GM18499 (cell line): ENCODE data around the gene ZSCAN9.

Experiments
- ATAC-seq: cut with Tn5 transposase; IDR thresholded peaks from one replicate; pipeline ENCODE4 v1.9.1; 2021; ENCODE audit warnings: moderate number of reproducible peaks; ENCODE audit not compliant: insufficient read depth, unreplicated experiment

The ZSCAN9 gene

DNA sequence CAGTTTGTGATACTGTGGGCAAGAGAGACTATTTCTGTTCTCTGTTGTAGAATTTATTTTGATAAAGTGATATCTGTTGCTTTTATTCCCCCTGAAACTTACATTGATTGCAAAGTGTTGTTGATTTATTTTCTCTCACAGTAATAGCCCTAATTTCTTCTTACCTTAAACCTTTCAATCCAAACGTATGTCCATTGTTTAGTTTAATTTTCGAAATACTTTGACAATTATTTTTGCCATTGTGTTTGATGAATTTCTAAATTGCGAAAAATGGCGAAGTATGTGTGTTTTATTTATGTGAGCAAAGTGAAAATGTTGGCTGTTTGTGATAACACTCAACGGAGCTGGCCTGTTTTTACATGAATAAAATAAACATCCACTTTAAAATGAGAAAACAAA, 41.5 kb downstream of the ZSCAN9 start:
- no peak for ATAC-seq

DNA sequence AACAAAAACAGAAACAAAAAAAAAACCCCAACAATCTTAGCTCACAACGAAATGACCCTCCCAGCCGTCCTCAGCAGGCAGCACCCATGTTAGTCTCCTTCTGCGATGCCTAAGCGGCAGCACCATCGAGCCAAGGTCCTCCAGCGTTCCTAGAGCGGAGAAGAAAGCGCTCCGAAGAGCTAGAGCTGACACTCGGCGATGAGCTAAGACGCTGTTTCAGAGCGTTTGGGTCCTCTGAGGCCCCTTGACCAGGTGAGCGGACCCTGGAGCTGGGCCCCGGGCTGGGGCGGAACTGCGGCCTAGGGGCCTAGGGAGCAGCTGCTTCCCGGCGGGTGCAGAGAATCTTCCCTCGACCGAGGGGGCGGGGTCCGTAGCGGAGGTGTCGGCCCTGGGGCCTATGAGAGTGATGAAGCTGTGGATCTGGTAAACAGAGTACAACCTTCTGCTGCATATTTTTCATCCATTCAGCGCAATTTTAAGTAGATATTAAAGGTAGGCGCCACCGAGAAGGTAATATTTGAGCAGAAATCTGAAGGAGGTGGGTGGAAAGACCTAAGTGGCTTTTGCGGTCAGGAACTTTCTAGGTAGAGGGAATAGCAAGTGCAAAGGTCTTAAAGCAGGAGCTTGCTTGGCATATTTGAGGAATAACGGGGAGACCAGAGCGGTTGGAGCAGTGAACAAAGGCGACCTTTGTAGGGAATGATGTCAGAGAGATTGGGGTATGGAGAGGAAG, 42.1 kb downstream of the ZSCAN9 start, which contains the start of gene ZSCAN26:
ZSCAN26 (plus strand) TSS at position 182 of the 733 bp plus-strand sequence. CDS start 4,777 bp downstream, outside the sequence.
- ATAC-seq = peak; percentile 50

DNA sequence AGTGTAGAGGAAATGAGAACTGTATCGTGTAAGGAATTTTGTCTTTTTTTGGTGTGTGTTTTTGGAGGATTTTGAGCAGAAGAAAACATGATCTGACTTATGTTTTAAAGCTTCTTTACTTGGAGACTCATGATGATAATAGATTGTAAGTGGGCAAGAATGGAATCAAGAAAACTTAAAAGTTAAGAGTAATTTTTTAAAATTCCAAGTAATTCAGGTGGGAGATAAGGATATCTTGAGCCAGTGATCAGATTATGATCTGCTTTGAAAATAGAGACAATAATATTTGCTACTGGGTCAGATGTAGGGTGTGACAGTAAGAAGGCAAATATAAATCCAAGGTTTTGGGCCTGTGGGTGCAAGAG, 42.6 kb downstream of the ZSCAN9 start:
- ATAC-seq = no peak

DNA sequence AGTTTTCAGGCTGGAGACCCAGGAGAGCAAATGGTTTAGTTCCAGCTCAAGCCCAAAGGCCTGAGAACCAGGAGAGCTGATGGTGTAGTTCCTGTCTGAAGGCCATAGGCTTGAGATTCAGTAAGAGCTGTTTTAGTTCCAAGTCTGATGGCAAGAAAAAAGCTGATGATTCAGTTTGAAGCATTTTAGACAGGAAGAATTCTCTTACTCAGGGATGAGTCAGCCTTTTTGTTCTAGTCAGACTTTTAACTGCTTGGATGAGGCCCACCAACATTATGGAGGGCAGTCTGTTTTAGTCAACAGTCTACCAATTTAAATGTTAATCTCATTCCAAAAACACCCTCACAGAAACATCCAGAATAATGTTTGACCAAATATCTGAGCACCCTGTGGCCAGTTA, 44.4 kb downstream of the ZSCAN9 start:
- ATAC-seq = no peak

DNA sequence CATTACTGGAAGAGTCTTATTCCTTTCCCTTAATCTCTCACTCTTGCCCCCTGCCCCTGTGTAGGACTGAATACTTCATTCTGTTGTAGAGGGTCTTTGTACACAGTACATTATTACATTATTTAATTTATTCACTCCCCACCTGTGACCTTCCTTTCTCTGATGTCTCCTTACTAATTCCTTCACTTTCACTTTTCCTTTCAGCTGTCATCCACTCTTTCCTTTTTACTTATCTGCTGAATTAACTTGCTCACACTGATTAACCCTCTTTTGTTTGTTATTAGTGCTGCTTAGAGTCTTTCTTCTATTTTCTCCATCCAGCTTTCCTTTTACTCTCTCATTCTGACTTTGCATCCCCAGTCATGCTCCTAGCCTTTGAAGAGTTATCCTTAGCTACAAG, 49.8 kb downstream of the ZSCAN9 start:
- no peak for ATAC-seq

DNA sequence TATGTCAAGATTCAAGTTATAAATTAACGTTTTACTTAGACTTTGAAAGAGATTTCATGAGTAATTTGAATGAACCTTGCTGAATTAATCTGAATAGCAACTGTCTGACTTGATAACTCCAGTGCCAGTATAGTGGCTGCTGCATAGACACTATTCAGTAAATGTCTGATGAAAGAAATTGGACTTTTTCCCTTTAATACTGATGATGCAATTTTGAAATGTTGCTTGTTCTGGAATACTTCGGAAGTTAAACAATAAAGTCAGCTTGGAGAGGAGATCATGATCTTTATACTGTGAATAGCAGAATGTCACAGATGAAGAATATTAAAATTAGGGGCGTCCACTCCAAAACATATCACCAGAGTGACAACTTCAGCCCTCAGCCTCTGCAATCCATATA, 52.7 kb downstream of the ZSCAN9 start:
- no peak for ATAC-seq

DNA sequence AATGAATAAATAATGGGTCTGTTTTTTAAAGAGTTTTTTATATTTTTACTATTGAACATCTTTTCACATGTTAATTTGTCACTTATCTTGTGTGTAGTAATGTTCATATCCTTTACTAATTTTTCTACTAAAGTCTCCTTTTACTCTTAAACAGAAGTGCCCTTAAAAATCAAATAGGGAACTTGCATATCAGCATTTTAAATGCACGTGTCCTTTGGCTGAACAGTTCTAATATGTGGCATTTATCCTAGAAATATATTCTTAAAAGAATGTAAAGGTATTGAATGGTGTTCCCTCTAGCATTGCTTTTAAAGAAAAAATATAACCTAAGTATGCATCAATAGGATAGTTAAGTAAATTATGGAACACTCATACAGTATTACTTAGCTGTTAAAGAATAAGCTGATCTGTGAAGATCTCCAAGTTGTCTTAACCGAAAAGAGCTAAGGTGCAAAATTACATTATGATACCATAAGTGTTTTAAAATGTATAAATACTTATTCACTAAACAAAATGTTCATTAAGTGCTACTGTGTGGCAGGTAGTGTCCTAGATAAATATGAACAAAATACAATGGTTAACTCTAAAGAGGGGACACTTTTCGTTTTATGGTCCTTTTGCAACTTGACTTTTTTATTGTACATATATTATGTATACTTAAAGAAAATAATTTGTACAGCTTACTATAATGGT, 55.7 kb downstream of the ZSCAN9 start:
- no peak for ATAC-seq

DNA sequence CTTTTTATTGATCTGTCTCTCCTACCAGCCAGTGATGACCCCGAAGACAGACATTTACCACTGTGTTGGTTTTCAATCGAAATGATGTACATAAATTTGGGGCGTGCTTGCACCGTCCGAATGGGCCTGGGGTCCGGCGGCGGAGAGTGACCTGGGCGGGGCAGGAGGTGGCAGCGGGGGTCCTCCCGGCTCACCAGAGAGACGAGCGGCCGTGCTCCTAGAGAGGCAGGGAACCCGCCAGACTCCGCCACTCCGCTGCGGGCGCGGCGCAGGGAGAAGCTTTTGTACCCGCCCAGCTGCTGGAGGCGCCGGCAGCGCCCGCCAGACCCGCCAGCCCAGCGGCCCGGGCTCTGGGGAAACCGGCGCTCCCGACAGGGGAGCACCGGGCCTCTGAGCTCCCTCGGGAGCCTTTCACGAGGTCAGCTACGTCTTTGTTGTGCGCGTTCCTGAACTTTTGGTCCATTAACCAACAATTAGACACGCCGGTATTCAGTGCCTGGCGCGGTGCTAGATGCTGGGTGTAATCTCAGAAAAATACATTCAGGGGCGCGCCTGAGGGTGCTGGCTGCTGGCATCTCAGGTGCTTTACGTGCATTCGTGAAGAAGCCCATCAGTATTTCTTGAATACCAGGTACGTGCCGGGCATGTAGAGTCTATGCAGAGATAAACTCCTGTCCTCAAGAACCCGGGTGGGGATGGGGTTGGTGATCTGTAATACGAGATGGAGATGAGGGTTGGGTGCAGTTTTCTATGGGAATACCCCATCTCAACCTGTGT, 56.4 kb downstream of the ZSCAN9 start, which contains the start of gene PGBD1:
PGBD1 (plus strand) TSS at position 285 of the 777 bp plus-strand sequence. CDS start 2,242 bp downstream, outside the sequence.
- ATAC-seq = no peak

DNA sequence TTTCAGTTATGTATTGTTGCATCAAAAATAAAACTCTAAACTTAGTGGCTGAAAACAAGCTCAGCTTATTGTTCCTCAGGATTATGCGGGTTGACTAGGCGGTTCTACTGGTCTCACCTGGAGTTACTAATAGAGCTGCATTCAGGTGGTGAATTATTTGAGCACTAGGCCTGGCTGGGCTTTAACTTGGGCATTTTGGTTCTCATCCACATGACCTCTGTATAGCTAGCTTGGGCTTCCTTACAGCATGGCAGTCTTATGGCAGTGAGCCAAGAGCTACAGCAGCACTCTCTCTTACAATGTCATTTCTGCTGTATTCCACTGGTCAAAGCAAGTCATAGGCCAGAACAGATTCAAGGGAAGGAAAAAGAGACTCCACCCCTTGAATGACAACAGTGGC, 57.9 kb downstream of the ZSCAN9 start:
- ATAC-seq = no peak
